ENCODE measurements around the gene ATP10D.
"Not testable (repeated sequence)": the region's sequence is repeated elsewhere in the genome, so short reads cannot be mapped to it uniquely, and the experiment has no call there.

Gene ATP10D

GRCh38 chr4:47538111-47538824 lies 53.2 kb downstream of the ATP10D start:
- no peak for DNase-seq

DNA sequence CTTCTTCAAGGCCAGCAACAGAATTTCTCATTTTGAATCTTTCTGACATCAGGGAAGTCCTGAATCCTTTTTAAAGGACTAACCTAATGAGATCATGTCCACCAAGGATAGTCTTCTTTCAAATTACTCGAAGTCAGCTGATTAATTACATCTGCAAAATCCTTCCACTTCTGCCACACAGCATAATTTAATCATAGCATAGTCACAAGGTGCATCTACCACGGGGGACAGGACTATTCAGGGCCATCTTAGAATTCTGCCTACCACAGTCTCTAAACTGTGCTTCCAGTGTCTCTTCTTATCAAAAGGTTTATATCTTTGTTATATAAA lies 53.7 kb downstream of the ATP10D start:
- no peak for DNase-seq

GRCh38 chr4:47542640-47543039 lies 57.6 kb downstream of the ATP10D start:
- DNase-seq = not testable (repeated sequence)

GRCh38 chr4:47543331-47543730 lies 58.3 kb downstream of the ATP10D start:
- DNase-seq = no peak

DNA sequence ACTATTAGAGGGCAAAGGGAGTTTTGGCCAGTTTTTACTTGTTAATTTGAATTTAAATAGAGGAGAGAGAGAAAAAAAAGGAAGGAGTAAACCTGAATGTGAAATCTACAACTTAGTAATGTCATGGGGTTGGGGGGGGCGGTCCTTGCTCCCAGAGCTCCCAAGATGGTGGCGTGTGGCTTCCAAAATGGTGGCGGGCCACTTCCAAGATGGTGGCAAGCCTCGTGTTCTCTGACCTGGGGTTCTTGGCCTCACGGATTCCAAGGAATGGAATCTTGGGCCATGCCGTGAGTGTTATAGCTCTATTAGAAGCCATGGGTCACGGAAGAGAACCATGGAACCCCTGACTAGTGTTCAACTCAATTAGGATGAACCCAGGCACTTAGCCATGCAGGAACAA lies 65.3 kb downstream of the ATP10D start:
- DNase-seq = not testable (repeated sequence)

DNA sequence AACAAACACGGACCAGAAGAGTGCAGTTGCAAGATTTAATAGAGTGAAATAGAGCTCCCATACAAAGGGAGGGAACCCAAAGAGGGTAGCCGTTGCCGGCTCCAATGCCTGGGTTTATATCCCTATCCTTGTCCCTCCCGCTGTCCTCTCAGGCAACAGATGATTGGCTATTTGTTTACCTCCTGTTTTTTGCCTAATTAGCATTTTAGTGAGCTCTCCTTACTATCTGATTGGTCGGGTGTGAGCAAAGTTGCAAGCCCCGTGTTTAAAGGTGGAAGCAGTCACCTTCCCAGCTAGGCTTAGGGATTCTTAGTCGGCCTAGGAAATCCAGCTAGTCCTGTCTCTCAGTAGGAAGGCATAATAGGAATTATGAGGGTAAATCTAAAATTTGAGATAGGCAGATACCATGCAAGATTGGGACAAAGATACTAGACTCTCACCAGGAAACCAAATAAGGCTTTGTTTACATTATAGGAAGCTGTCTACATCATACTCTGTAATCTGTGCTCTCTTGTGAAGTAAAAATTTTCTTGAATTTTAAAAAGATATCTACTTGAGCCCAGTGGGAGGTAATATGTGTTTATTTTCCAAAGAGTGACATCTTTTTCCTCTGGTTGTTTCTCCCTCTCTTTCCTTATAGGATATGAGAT lies 65.9 kb downstream of the ATP10D start:
- no peak for DNase-seq

DNA sequence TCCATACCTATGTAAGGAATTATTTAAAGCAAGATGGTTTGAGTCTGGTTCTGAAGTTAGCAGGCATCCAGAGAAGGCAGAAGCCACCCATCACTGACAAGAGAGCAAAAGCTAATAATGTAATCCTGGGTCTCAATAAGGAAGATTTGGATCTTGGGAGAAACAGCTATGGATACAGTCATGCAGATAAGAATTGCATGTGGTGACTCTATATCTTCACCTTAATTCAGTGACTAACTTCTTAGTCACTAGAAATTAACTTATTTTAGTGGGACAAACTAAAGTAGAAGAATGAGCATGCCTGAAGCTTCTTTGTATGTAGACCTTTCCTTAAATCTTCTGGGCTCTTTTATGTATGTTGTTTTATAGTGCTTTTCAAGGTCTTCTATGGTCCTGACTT lies 66.6 kb downstream of the ATP10D start:
- no peak for DNase-seq

- DNase-seq = no peak
Measured at GRCh38 chr4:47553329-47554125, 68.5 kb downstream of the ATP10D start.

DNA sequence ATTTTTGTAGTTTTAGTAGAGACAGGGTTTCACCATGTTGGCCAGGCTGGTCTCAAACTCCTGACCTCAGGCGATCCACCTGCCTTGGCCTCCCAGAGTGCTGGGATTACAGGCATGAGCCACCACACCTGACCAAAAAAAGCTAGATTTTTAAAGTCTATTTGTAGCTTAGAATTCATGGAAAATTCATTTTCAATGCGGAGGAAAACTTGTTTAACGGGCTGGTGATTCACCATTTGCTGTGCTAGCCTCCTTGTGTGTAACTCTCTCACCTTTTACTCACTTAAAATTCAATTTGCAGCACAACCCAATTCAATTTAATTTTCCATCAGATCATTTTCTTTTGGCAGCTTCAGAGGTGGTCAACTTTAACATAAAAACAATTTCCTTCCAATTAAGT lies 70.8 kb downstream of the ATP10D start:
- not testable (repeated sequence) for DNase-seq

- DNase-seq = no peak
Measured at GRCh38 chr4:47557255-47557654, 72.2 kb downstream of the ATP10D start.

DNA sequence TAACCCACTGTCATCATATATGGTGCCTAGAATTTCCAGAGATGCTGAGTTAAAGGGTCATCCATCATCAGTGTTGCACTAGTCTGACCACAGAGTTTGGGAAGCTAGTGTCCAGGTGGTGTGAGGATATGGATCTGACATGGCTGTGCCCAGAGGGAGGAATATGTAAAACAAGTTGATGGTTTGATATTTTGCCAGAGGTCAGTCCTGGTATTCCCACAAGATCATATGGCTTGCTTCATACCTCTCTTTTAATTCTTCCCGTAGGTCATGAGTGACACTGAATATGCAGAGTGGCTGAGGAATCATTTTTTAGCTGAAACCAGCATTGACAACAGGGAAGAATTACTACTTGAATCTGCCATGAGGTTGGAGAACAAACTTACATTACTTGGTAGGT lies 75.6 kb downstream of the ATP10D start:
- no peak for DNase-seq

- no peak for DNase-seq
Measured at GRCh38 chr4:47561331-47561730, 76.3 kb downstream of the ATP10D start.

DNA sequence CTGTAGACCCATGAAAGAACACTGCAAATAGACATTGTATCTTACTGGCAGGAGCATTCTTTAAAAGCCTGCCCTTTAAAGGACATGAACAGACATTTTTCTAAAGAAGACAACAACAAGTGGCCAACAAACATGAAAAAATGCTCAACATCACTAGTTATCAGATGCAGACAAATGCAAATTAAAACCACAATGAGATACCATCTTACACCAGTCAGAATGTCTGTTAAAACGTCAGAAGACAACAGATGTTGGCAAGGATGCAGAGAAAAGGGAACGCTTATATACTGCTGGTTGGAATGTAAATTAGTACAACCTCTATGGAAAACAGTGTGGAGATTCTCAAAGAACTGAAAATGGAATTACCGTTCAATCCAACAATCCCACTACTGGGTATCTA lies 77.2 kb downstream of the ATP10D start:
- no peak for DNase-seq

DNA sequence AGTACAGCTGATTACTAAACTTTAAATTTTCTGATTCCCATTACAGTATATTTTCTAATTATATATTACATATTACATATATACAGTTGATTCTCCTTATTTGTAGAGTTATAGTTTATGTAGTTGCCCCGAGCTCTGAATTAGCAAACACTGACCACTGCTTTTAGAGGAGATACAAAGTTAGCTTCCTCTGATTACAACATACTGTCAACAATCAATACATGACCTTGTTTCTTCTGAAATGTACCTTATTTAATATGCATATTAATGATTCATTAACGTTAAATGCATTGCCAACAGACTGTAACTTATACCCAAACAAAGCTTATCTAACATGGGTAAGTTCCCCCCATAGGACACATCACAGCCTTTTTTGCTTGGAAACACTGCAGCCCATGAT lies 81.5 kb downstream of the ATP10D start:
- no peak for DNase-seq

- DNase-seq = no peak
Measured at GRCh38 chr4:47566969-47567368, 81.9 kb downstream of the ATP10D start.

DNA sequence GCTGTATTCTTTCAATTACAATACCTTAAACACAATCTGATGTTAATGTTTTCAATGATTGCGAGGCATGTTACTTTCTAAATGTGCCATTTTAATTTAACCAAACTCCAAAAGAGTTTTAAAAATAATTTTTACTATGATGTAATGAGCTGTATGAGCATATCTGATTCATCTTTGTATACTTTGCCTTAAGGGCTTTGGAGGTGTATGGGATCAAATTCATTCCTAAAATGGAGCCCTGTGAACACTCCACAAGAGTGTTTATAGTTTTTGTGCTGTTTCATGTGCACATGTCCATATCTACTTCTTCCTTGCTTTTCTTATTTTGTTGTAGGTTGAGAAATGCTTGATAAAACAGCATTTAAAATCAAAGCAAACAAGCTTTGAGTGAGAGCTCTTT lies 82.4 kb downstream of the ATP10D start:
- DNase-seq = no peak

DNA sequence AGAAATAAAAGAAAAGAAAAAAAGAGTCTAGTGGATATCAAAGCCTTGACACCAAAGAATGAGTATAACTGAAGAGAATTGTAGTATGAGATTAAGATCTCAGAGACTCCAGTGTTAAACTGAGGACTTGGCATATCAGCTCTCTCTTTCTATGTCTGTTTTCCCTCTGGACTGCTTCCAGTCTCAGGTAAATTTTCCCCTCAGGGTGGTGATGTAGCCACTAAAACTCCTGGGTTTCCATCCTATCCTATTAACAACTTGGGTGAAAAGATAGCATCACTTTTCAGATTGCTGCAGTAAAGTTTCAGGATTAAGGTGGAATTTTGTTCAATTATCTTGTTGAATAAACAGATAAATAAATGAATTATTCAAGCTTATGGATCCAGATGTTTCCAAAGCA lies 85.7 kb downstream of the ATP10D start:
- no peak for DNase-seq

DNA sequence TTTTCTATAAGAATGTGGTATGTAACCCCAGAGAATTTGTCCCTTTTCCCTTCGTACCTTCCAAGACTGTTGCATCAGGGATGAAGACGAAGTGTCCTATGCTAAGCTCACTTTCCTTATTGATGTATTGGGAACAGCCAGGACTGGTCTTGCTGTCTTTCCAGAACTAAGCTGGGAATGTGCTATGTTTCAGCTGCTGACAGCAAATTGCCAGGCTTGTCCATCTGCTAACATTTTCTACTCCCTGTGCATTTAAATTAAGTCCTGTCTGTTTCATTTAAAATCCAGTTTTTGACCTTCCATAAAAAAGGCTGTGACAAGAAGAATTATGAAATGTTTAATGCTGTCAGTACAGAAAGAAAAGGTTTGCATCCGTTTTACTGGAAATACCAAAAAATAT lies 87.9 kb downstream of the ATP10D start:
- DNase-seq = no peak

GRCh38 chr4:47577779-47578553 lies 92.9 kb downstream of the ATP10D start:
- DNase-seq = no peak

- no peak for DNase-seq
Measured at GRCh38 chr4:47579235-47579634, 94.2 kb downstream of the ATP10D start.

- DNase-seq = no peak
Measured at GRCh38 chr4:47590325-47590724, 105.2 kb downstream of the ATP10D start.

GRCh38 chr4:47597696-47598095 lies 112.6 kb downstream of the ATP10D start:
- DNase-seq = no peak

- DNase-seq = no peak
Measured at GRCh38 chr4:47598320-47598719, 113.2 kb downstream of the ATP10D start.
